ENCODE data around the gene TXNDC16. TPM values are rescaled to one million over a fixed set of nuclear protein-coding genes. Genes with fewer than 3 reads are reported as not detected.

TXNDC16 gene
- total RNA-seq, 4 donors from 2014 or later: 2.4 to 4.0 (median 2.9) TPM

DNA sequence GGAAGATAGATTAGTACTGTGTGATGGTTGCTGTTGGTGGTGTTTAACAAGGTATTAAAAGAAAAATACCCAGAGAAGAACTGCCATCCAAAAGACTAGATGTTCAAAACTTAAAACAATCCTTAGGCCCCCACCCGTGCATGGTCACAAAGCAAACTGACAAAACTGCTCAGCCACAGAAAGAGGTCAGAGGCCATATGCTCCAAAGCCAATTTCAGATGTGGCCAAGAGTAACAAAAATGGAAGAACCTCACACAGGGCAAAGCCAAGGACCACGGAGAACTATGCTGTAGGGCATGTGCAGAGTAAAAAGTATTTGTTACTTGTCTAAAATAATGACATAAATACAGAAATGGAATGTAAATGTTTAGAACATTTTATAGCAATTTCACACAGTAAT lies 5.3 kb downstream of the TXNDC16 start:
- Histone ChIP-seq H3K36me3 (no peaks in the 10 kb centered on the region), H3K4me3 (no peak overlapping the region), H3K9me3 (no peaks in the 10 kb centered on the region), H3K27ac (no peak overlapping the region), H3K27me3 (no peaks in the 10 kb centered on the region), H3K4me1 (peaks cover 13 to 14% of the 10 kb centered on the region in 2 donors)
- in situ Hi-C loops (cut with MboI; ENCODE audit: low sequenced_read_pairs in 4 of 4) (no loop called here), intact Hi-C loops (cut with DNase I; ENCODE audit: low total_unique reads) (no loop called here)
- no peak for DNase-seq
- TF ChIP-seq POLR2A (IDR thresholded peaks at IDR 0.05): no peak
- TF ChIP-seq, protein P1, sequence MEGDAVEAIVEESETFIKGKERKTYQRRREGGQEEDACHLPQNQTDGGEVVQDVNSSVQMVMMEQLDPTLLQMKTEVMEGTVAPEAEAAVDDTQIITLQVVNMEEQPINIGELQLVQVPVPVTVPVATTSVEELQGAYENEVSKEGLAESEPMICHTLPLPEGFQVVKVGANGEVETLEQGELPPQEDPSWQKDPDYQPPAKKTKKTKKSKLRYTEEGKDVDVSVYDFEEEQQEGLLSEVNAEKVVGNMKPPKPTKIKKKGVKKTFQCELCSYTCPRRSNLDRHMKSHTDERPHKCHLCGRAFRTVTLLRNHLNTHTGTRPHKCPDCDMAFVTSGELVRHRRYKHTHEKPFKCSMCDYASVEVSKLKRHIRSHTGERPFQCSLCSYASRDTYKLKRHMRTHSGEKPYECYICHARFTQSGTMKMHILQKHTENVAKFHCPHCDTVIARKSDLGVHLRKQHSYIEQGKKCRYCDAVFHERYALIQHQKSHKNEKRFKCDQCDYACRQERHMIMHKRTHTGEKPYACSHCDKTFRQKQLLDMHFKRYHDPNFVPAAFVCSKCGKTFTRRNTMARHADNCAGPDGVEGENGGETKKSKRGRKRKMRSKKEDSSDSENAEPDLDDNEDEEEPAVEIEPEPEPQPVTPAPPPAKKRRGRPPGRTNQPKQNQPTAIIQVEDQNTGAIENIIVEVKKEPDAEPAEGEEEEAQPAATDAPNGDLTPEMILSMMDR (IDR thresholded peaks at IDR 0.05 in 4 of 5, conservative IDR thresholded peaks at IDR 0.05 in 1 of 5): no peak
- no peak for ATAC-seq

DNA sequence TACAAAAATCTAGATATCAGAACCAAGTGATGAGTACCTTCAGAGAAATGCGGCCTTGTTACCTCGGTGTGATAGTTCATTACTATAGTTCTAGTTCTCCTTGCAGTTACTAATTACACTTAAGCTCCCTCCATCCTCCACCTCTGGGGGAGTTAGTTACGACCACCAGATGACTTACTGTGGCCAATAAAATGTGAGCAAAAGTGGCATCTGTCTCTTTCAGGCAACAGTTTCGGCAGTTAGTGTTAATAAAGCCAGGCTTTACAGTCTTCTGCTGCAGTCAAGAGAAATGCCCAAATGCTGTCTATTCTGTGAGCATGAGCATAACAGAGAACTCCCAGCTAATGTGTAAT lies 6.0 kb downstream of the TXNDC16 start:
- Histone ChIP-seq H3K36me3 (no peaks in the 10 kb centered on the region), H3K4me3 (no peak overlapping the region), H3K9me3 (no peaks in the 10 kb centered on the region), H3K27ac (no peak overlapping the region), H3K27me3 (no peaks in the 10 kb centered on the region), H3K4me1 (peaks cover 11 to 12% of the 10 kb centered on the region in 2 donors)
- in situ Hi-C loops (cut with MboI; ENCODE audit: low sequenced_read_pairs in 4 of 4): no loop called here
- DNase-seq (no peak), ATAC-seq (no peak)
- intact Hi-C loops (cut with DNase I; ENCODE audit: low total_unique reads): no loop called here
- TF ChIP-seq, protein P1 (IDR thresholded peaks at IDR 0.05 in 4 of 5, conservative IDR thresholded peaks at IDR 0.05 in 1 of 5): no peak
- no peak for TF ChIP-seq POLR2A (IDR thresholded peaks at IDR 0.05)

DNA sequence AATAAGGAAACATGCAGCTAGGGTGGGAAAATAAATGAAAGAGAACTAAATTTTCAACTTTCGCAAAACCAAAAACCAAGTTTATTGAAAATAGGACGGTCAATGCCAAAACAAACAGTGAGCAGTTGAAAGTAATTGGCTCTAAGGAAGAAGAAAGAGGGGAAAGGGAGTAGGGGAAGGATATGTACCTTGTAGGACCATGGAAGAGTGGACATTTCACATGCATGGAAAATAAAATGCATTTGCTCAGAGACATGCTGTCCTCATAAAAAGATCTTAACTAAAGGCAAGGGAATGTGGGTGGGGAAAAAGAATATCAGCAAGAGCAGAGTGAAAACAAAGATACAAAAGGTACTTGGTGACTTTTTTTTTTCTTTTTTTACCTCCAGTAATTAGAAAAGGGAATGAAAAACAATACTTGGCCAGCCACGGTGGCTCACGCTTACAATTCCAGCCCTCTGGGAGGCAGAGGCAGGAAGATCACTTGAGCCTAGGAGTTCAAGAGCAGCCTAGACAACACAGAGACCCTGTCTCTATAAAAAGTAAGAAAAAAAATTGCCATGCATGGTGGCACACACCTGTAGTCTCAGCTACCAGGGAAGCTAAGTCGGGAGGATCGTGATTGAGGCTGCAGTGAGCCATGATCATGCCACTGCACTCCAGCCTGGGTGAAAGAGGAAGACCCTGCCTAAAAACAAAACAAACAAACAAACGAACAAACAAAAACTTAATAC lies 6.6 kb downstream of the TXNDC16 start:
- no peak for ATAC-seq

DNA sequence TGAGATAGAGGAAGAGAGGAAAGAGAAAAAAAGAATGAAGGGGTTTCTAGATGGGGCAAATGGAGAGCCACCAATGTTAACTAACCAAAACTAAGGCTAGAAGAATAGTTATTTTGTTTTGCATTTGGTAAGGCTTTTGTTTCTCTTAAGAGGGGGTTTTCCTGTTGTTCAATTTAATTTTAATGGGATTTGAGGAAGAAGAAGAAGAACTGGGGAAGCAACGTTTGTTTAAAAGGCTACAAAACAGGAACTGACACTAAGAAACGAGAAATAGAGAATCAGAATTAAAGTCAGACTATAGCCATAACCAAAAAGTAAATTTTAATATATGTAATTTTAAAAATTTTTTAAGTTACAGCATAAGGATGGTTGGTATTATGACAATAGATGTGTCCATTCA lies 13.7 kb downstream of the TXNDC16 start:
- H3K4me1 ChIP-seq: no peaks in the 10 kb centered on the region
- H3K27ac ChIP-seq: no peak overlapping the region
- H3K4me3 ChIP-seq: no peak overlapping the region
- peaks cover 0 to 27% of the 10 kb centered on the region in 2 donors for H3K36me3 ChIP-seq
- in situ Hi-C loops (cut with MboI; ENCODE audit: low sequenced_read_pairs in 4 of 4): no loop called here
- no peaks in the 10 kb centered on the region for H3K9me3 ChIP-seq
- intact Hi-C loops (cut with DNase I; ENCODE audit: low total_unique reads): no loop called here
- DNase-seq: no peak
- TF ChIP-seq POLR2A (IDR thresholded peaks at IDR 0.05): no peak
- TF ChIP-seq, protein P1 (IDR thresholded peaks at IDR 0.05 in 4 of 5, conservative IDR thresholded peaks at IDR 0.05 in 1 of 5): no peak
- ATAC-seq: no peak
- no peaks in the 10 kb centered on the region for H3K27me3 ChIP-seq

More for the DNA sequence above, 6.6 kb downstream of the TXNDC16 start:
- in situ Hi-C loops (cut with MboI; ENCODE audit: low sequenced_read_pairs in 4 of 4) (no loop called here), intact Hi-C loops (cut with DNase I; ENCODE audit: low total_unique reads) (no loop called here)
- DNase-seq: no peak
- Histone ChIP-seq H3K27me3 (no peaks in the 10 kb centered on the region), H3K4me1 (peaks cover 5 to 7% of the 10 kb centered on the region in 2 donors), H3K4me3 (no peak overlapping the region), H3K27ac (no peak overlapping the region), H3K36me3 (no peaks in the 10 kb centered on the region), H3K9me3 (no peaks in the 10 kb centered on the region)
- TF ChIP-seq POLR2A (IDR thresholded peaks at IDR 0.05): no peak
- TF ChIP-seq, protein P1 (IDR thresholded peaks at IDR 0.05 in 4 of 5, conservative IDR thresholded peaks at IDR 0.05 in 1 of 5): no peak

DNA sequence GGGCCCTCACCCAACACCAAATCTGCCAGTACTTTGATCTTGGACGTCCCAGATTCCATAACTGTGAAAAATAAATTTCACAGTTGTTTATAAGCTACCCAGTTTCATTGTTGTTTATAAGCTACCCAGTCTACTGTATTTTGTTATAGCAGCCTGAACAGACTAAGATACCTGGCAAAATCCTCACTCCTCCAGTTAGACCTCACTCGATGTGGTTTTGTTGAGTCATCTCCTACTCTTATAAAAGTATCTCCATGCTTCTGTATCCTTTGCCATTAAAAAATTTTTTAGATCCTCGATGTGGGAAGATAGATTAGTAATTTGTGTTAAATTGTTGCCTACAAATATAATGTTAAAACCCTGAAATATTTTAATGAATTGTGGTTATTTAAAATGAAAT lies 16.0 kb downstream of the TXNDC16 start:
- in situ Hi-C loops (cut with MboI; ENCODE audit: low sequenced_read_pairs in 4 of 4) (no loop called here), intact Hi-C loops (cut with DNase I; ENCODE audit: low total_unique reads) (no loop called here)
- no peak for DNase-seq
- H3K27me3 ChIP-seq: no peaks in the 10 kb centered on the region
- no peak for ATAC-seq
- no peaks in the 10 kb centered on the region for H3K9me3 ChIP-seq
- H3K27ac ChIP-seq: no peak overlapping the region
- no peak overlapping the region for H3K4me3 ChIP-seq
- TF ChIP-seq, protein P1 (IDR thresholded peaks at IDR 0.05 in 4 of 5, conservative IDR thresholded peaks at IDR 0.05 in 1 of 5): no peak
- no peak for TF ChIP-seq POLR2A (IDR thresholded peaks at IDR 0.05)
- peaks cover 0 to 33% of the 10 kb centered on the region in 2 donors for H3K36me3 ChIP-seq
- no peaks in the 10 kb centered on the region for H3K4me1 ChIP-seq
